ENCODE data around the gene SNPH. TPM values are rescaled to one million over a fixed set of nuclear protein-coding genes. Genes with fewer than 3 reads are reported as not detected.

Gene SNPH
- total RNA-seq, 1 donor from 2014 or later = 6.9 TPM

GRCh38 chr20:1263853-1264252 is 2.2 kb upstream of the SNPH start:
- intact Hi-C loops (cut with DNase I) = no loop called here

DNA sequence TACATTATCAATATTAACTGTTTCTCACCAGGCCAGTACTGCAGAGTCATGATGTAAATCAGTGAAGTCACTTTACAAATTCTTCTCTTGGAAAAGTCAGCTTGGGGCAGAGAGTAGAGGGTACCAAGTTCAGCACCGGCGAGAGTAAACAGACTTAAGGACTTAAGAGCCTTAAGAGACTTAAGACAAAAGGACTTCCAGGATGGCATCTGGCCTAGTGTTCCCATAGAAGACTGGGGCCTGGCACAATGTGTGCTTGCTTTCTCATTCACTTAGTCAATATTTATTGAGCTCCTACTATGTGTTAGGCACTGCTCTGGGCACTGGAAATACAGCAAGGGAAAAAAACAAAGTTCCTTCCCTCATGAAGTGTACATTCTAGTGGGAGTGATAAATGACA is 1.4 kb upstream of the SNPH start:
- no peak for DNase-seq (ENCODE audit: low spot score)
- intact Hi-C loops (cut with DNase I) = no loop called here

More at GRCh38 chr20:1263853-1264252, 2.2 kb upstream of the SNPH start:
- no peak for DNase-seq (ENCODE audit: low spot score)

- intact Hi-C loops (cut with DNase I) = no loop called here
Measured at GRCh38 chr20:1265226-1265915, 723 bp upstream of the SNPH start.

DNA sequence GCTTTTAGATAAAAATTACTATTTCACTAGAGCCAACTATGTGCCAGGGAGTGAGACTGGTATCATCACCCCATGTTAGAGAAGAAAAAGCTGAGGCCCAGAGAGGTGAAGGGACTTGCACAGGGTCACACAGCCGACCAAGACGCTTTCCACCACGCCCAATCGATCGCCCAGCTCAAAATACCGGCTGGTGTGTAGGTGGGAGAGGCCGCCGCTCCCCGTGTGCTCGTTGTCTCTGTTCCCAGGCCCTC is 253 bp upstream of the SNPH start:
- intact Hi-C loops (cut with DNase I) = no loop called here

More at GRCh38 chr20:1265226-1265915, 723 bp upstream of the SNPH start:
- no peak for DNase-seq (ENCODE audit: low spot score)

DNA sequence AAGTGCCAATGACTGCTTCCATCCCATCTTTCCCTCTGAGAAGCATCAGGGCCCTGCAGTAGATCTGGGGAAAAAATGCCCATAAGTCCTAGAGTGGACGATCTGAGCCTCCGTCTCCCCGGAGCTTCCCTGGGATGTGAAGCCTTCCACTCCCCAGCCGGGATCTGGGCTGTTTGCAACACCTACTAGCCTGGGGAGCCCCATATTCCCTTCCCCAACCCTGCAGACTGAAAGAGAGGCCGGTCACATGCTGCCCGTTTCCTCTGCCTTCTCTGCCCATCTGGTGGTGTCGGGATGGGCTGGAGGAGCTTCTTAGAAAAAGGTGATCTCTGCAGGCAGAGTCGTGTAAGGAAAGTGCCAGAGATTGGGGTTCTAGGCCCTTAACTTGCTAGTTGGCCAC is 1.1 kb downstream of the SNPH start:
- intact Hi-C loops (cut with DNase I) = no loop called here
- DNase-seq (ENCODE audit: low spot score) = no peak

More for the DNA sequence above, 253 bp upstream of the SNPH start:
- DNase-seq (ENCODE audit: low spot score) = no peak

DNA sequence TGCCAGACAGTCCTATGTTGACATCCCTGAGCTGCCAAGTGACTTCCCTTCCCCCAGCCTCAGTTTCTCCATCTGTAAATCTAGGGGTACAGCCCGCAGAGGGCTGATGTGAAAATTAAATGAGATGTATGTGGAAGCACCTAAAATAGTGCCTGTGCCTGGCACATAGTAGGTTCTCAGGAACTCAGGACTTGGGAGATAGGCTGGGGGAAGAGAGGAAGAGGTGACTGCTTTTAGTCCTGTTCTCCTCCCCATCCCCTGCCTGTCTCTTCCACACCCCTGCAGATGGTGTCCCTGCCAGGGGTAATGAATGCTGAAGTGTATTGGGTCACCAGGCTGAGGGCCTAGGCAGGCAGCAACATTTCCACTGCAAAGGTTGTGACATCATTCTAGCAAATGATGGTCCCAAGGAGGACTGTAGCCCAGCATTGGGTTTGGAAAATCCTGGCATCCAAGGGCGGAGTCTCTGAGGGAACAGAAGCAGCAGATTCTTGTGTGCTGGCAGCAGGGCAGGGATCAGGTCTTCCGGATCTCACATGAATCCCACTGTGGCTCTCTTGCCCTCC is 1.8 kb downstream of the SNPH start:
- no peak for DNase-seq (ENCODE audit: low spot score)
- intact Hi-C loops (cut with DNase I) = no loop called here

GRCh38 chr20:1269235-1269634 is 3.1 kb downstream of the SNPH start:
- intact Hi-C loops (cut with DNase I) = no loop called here

DNA sequence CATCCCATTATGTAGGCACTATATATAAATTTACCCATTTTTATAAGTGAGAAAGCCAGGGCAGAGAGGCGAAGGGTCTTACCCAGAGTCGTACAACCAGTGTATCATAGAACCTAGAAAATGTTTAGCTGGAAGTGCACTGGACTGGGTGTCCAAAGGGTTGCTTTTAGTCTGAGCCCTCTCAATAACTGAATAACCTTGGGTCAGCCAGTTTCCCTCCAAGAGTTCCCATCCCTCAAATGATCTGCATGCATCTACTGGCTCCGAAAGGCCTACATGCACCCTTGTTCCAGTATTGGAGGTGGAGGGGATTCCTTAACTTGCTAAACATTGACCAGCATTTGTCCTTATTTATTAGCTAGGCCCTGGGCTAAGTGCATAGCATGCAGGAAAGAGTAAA is 3.8 kb downstream of the SNPH start:
- intact Hi-C loops (cut with DNase I) = no loop called here
- DNase-seq (ENCODE audit: low spot score) = no peak

More at GRCh38 chr20:1269235-1269634, 3.1 kb downstream of the SNPH start:
- no peak for DNase-seq (ENCODE audit: low spot score)

GRCh38 chr20:1272368-1273100 is 6.4 kb downstream of the SNPH start:
- intact Hi-C loops (cut with DNase I) = no loop called here
- no peak for DNase-seq (ENCODE audit: low spot score)

DNA sequence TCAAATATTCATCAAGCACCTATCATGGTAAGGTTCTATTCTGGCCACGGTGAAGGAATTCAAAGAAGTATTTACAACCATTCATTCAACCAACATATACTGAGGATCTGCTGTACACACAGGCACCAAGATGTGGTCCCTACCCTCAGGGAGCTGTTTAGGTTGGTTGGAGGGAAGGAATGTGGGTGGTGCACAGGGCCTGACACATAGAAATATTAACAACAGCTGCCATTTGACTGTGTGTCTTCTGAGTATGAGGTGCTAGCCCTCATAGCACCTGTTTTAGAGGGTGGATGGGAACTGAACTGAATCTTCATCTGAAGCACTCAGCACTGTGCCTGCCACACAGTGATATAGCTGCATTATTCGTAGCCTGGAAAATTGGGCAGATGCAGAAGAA is 7.3 kb downstream of the SNPH start:
- DNase-seq (ENCODE audit: low spot score) = no peak
- intact Hi-C loops (cut with DNase I) = no loop called here

DNA sequence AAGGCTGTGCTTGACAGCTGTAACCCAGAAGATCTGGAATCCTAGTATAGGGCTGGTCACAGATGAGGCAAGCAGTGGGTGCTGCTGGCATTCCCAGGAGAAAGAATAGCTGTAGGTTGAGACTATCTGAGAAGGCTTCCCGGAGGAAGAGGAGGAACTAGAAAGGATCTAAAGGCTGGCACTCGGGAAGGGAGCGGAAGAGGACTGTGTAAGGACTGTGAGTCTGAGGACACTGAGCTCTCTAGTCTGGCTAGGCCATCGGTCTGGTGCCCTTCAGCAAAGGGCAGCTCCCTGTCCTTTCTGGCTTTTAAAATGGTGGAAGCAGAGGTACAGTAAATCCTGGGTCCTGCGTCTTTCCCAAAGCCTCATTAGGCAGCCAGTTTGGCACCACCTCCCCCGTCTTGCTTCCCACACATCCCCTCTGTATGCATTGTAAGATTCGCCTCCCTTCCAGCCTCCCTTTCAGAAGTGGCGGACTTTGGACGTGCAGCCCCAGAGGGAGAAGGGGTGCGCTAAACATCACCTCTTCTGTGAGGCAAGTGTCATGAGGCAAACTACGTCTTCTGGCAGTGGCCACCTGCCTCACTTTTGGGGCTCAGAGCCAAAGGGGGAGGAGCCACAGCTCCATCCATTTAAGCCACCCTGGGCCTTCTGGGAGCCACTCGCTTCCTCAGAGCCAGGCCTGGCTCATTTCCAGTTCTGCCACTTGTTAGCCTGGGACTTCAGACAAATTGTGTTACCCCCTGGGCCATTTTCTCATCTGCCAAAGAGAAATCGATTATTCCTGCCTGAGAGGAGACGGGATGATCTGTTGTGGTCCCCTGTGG is 8.6 kb downstream of the SNPH start:
- intact Hi-C loops (cut with DNase I) = no loop called here
- DNase-seq (ENCODE audit: low spot score) = no peak

DNA sequence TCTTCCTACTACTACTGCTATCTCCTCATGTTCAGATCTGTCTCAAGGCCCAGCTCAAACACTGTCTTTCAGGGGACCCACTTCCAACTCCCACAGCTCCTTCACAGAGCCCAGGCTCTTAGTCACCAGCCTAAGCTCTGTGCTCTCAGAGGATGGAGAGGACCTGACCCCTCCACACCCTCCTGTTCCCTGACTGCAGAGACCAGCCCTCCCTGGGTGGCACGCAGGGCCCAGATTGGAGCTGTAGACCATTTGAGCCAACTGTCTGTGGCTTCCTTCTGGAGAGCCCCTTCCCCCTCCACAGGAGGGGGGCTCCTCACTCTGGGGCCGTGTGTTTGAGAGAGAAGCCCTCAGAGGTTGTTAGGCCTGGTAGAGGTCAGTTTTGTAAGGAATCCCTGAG is 9.8 kb downstream of the SNPH start:
- DNase-seq (ENCODE audit: low spot score) = no peak
- intact Hi-C loops (cut with DNase I) = no loop called here

- no peak for DNase-seq (ENCODE audit: low spot score)
- intact Hi-C loops (cut with DNase I) = no loop called here
Measured at GRCh38 chr20:1277529-1278322, 11.6 kb downstream of the SNPH start.

- intact Hi-C loops (cut with DNase I) = no loop called here
Measured at GRCh38 chr20:1278993-1279392, 12.9 kb downstream of the SNPH start.

GRCh38 chr20:1280195-1281102 is 14.4 kb downstream of the SNPH start:
- intact Hi-C loops (cut with DNase I) = no loop called here
- no peak for DNase-seq (ENCODE audit: low spot score)

More at GRCh38 chr20:1278993-1279392, 12.9 kb downstream of the SNPH start:
- DNase-seq (ENCODE audit: low spot score) = no peak

DNA sequence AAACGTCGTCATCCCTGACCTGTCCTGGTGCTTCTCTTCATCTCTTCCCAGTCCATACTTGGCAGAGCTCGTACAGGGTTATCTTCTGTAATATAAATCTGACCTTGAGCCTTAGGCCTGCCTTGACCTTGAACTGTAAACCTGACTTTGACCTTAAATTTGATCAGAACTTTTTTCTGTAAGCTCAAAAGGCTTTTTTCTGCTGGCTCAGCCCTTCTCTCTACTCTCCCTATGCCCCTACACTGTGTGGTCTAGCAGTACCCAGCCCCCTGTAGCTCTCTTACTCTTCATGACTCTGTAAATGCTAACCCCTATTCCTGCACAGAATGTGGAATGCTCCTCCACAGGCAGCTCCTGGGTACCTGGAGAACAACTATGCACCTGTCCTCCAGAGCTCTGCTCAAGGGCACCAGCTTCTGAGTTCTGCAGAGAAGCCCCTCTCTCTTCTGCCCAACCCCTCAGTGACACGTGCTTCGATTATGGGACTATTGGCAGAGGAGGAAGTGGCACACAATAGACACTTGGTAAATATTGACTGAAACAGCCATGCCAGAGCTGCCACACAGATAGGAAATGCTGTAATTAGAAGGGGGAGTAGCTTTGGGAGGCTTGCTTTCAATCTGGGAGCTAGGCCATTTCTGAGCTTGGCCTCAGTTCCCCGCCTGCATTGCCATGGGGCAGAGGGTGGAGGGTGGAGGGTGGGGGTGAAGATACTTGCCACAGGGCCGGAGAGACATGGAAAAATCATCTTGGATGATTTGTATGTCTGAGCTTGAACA is 15.4 kb downstream of the SNPH start:
- intact Hi-C loops (cut with DNase I) = no loop called here
- DNase-seq (ENCODE audit: low spot score) = no peak

- intact Hi-C loops (cut with DNase I) = no loop called here
- no peak for DNase-seq (ENCODE audit: low spot score)
Measured at GRCh38 chr20:1282966-1283365, 16.9 kb downstream of the SNPH start.
